AG09309 (cell line): ENCODE results near the gene EEF1A2.

ENCODE experiments used
- DNase-seq: peaks from one replicate; pipeline ENCODE4 v3.0.0-alpha.2; 2010; ENCODE audit warnings: low read depth
- H3K4me3 ChIP-seq: 2 replicates; pipeline ENCODE4 v1.5.1; 2011; ENCODE audit warnings: mild to moderate bottlenecking, low read depth, low read length, moderate library complexity; ENCODE audit not compliant: control insufficient read depth
- CTCF ChIP-seq: IDR thresholded peaks from 2 replicates; pipeline ENCODE4 v1.5.1; 2011; ENCODE audit warnings: mild to moderate bottlenecking, low read depth, low read length, inconsistent platforms; ENCODE audit not compliant: insufficient read depth, control insufficient read depth; ENCODE audit errors: missing control alignments

Gene EEF1A2

DNA sequence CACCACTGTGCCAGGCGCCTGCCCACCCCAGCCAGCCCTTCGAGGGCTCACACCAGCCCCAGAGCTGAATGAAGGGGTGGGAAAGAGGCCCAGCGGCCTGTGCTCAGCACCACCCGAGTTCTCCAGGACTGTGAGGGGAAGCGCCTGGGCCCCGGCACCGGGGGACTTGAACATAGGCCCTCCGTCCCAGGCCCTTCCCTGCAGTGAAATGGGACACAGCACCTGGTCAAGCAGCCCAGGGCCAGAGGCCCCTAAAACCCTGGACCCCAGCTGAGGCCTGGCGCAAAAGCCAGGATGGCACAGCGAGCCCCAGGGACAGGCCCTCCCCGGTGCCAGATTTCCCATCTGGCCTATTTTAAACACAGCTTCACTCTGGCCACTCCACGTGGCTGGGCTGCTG lies 30.5 kb downstream of the EEF1A2 start:
- DNase-seq = no peak
- no peak for TF ChIP-seq CTCF
- no peak overlapping the region for H3K4me3 ChIP-seq

GRCh38 chr20:63467294-63468083 lies 31.4 kb downstream of the EEF1A2 start:
- no peak for DNase-seq
- H3K4me3 ChIP-seq = no peak overlapping the region
- TF ChIP-seq CTCF = no peak

DNA sequence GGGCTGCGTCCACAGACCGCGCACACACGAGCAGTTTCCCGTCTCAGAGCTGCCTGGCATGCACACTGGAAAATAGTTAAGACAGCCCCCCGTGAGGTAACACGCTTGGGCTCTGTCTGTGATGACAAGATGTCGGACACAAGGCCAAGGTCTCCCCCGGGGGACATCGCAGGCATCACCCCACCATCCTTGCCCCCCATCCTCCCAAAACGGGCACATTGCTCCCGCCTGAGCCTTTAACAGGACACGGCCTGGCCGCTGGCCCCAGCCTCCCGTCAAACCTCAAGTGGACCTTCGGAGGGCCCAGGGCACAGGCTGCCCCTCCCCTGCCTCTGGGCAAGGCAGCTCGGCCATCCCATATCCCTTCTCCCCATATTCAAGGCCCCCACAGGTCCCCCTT lies 32.0 kb downstream of the EEF1A2 start:
- no peak for TF ChIP-seq CTCF
- no peak for DNase-seq
- no peak overlapping the region for H3K4me3 ChIP-seq

DNA sequence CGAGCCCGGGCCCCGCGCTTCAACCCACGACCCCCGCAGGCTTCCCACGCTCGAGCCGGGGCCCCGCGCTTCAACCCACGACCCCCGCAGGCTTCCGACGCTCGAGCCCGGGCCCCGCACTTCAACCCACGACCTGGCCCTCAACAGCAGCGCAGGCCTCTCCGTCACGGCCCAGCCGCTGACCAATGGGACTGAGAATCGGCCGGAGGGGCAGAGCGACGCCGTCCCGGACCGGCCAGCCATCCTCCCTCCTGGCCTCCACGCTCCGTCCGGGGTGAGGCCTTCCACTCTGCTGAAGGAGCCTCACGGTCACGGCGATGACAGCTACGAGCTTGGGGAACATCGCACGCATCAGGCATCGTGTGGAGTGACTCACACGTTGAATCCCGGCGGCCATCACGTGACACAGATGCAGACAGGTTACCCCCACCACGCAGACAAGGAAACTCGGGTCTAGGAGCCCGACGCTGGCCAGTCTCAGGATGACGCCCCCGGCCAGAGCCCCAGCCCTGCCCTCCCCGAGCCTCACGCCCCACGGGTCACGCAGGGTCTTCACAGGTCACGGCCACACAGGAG lies 32.5 kb downstream of the EEF1A2 start:
- TF ChIP-seq CTCF = no peak
- no peak overlapping the region for H3K4me3 ChIP-seq
- DNase-seq = no peak

DNA sequence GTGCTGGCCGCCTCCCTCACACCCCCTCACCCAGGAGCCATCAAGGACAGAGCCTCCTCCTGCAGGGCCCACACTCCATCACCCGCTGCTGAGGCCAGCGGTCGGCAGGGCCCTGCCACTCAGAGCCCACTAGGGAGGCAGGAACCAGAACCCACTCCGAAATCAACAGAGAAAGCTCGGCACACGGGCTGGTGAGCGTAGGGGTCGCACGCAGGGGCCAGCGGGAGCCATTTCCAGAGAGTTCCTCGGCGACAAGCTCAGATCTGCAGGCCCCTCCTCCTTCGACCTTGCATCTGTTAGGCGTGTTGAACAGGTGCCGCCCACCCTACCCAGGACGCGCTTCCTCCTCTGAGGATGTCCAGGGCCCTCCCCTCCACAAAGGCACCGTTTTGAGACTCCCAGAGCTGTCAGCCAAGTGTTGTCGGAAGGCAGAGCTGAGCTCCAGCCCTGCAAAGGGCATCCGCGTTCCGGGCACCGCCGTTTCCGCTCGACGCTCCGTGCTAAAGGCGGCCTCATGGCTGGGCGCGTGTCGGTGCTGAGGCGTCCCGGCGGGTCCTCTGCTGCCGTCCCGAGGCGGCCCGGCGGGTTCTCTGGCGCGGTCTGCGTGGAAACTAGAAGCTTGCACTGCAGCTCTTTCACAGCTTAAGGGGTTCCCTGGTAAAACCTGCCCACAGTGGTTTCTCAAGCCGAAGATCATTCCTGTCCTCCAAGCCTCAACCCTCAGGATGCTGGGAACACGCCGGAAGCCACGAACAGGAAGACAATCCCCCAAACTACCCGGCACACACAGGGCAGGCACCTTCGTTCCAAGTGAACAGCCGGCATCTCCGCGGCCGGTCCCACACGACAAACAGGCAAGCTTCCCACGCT lies 33.3 kb downstream of the EEF1A2 start:
- DNase-seq = no peak
- no peak overlapping the region for H3K4me3 ChIP-seq
- TF ChIP-seq CTCF = no peak

DNA sequence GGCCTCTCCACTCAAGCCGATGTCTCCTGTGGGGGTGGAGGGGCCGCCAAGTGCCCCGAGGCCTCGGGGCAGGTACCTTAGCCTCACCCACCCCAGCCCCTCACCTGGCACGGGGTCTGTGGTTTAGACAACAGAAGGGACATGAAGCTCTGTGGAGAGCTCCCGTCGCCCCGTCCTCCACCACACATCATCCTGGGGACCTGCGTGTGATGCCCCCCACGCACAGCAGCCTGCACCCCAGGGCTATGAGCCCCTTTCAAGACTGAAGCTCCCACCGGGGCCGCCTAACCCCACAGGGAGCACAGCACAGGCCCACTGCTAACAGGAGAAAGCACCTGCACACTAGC lies 34.6 kb downstream of the EEF1A2 start:
- H3K4me3 ChIP-seq = no peak overlapping the region
- TF ChIP-seq CTCF = no peak

More for the DNA sequence above, 34.6 kb downstream of the EEF1A2 start:
- DNase-seq = no peak
